ENCODE measurements around the gene DMRTB1.

DNA sequence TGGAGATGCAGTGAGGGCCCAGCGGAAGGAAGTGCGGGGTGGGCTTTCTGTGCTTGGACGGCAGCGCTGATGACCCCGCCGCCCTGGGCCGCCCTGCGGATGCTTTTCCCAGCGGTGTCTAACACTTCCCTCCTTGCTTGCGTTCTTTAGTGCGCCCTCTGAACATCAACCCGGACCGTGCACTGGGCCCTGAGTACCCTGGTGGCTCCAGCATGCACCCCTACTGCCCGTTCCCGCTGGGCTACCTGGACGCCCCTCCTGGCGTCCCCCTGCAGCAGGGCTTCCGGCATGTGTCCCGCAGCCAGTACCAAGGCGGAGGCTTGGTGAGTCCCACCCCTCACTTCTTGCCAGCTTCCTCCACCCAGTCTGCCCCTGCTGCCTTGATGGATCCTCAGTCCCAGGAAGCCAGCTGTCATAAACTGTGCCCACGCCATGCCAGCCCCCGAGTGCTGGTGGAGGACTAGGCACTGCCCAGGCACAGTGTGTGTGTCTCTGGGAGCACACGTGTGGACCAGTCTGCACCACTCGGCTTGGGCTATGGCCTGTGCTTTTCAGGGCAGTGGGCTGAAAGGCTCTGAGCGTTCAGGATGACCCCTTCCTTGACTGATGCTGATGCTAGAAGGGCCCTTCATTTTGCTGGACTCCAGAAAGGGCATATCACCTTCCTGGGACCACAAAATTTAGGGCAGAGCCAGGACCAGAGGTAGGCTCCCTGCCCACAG, 2.3 kb downstream of the DMRTB1 start:
- no peak for TF ChIP-seq POLR2A (IDR thresholded peaks at IDR 0.05; ENCODE audit: low read depth, low read length)
- no peak for TF ChIP-seq TAF1 (IDR thresholded peaks at IDR 0.05; ENCODE audit: borderline replicate concordance, low read depth, low read length)
- TF ChIP-seq POLR2AphosphoS5 (IDR thresholded peaks at IDR 0.05; ENCODE audit: low read depth, low read length): no peak

Data from GM12892 (cell line).